ENCODE data around the gene PYROXD2. TPM values are rescaled to one million over a fixed set of nuclear protein-coding genes. Genes with fewer than 3 reads are reported as not detected.

PYROXD2 gene
- total RNA-seq, 1 donor from 2014 or later, result 2.9 TPM

DNA sequence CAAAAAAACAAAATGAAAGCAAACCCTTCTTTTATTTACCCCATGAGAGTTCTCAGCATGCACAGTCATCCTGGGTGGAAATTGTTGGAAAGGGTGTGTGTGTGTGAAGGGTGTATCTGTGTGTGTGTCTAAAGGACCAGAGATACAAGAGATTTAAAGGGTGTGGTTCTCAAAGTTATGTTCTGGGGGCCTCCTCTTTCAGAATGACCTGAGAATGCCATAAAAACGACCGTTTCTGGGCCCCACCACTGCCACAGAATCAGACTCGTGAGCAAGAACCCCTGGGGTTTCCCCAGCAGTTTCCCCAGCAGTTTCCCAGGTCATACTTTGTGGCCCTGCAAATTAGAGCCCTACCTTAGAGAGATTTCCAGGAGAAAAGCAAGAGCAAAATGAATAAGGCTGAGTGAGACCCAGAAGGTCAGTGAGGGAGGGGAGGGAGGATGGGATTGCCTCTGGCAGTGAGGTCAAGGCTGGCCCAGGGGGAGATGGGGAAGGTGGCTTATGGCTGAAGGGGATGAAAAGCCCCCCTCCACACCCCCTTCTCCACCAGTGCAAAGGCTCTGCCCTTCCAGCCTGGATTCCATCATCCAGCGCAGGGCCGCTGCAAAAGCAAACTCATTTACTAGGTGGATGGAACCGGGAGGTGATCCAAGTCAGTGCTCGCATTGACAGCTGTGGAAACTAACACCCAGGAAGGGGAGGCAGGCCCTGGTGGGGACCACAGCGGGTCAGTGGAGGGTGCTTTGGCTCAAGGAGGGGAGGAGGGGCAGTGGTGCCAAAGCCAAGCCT lies 10.2 kb downstream of the PYROXD2 start:
- H3K36me3 Mint-ChIP-seq (ENCODE audit: low read depth), result no peaks in the 10 kb centered on the region

DNA sequence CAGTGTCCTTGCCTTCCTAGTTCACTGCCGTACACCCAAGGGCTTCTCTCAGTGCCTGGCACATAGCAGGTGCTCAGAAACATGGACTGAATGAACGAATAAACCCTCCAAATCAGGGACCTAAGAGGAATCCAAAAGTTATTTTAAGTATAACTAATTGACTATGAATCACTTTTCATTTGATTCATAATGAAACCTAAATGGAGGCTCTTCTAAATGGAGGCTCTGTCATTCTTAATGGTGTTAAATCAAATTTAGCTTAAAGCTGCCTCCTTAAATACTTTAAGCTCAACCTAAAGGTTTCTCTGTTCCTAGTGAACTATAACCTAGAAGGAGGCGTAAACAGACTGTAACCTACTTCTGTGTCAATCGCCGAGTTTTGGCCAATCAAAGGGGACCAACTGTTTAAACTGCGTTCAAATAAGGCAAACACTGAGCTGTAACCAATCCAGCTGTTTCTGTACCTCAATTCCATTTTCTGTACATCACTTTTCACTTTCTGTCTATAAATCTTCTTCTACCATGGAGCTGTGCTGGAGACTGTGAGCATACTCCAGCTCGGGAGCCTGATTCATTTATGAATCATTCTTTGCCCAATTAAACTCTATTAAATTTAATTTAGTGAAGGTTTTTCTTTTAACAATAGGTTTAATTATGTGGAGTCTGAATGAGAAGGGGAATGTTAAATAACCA lies 11.0 kb downstream of the PYROXD2 start:
- Mint-ChIP-seq H3K4me3 (no peak overlapping the region), H3K27me3 (ENCODE audit: insufficient read depth) (no peaks in the 10 kb centered on the region)

More for the DNA sequence above, 10.2 kb downstream of the PYROXD2 start:
- Mint-ChIP-seq H3K27me3 (ENCODE audit: insufficient read depth) (no peaks in the 10 kb centered on the region), H3K4me3 (peak overlapping the region; percentile 28), H3K27ac (no peak overlapping the region), H3K9me3 (no peaks in the 10 kb centered on the region), H3K4me1 (ENCODE audit: low read depth) (peaks cover 17% of the 10 kb centered on the region)
- intact Hi-C loops (cut with micrococcal nuclease), result no loop called here
- no peak for DNase-seq (ENCODE audit: low spot score)

DNA sequence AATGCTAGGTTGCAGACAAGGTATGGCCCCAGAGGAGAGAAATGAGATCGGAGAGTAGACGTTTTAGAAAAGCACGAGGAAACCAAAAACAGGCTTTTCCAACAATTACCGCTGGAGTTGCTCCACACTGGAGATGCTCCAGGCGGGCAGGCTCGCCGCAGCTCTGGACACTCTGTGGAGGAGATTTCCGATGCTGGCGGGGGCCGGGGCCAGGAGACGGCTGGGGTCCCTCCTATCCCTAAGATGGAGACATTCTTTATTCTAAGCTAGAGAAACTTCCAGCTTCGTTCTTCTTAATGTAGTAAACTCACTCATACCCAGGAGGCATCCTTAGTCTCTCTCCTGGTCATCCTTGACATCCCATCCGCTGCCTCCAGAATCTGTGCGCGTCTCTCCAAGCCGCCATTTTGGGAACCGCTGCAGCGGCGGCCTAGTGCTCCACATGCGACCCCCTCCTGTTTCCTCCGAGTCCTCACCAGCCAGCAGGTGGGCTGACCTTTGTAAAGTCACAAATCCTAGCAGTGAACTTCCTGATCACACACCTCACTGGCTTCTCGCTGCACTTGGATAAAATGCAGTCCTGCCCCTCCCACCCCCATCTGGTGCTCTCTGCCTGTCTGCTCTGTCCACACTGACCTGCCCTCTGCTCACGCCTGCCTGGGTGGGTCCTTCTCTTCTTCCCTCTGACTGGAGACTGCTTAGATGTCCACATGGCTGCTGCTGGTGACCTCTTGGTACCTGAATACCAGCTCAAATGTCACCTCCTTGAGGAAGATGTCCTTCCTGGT lies 11.9 kb downstream of the PYROXD2 start:
- no peak for DNase-seq (ENCODE audit: low spot score)
- H3K4me1 Mint-ChIP-seq (ENCODE audit: low read depth), result peaks cover 17% of the 10 kb centered on the region
- H3K27ac Mint-ChIP-seq, result no peak overlapping the region
- H3K36me3 Mint-ChIP-seq (ENCODE audit: low read depth), result no peaks in the 10 kb centered on the region
- H3K27me3 Mint-ChIP-seq (ENCODE audit: insufficient read depth), result no peaks in the 10 kb centered on the region
- H3K4me3 Mint-ChIP-seq, result no peak overlapping the region
- intact Hi-C loops (cut with micrococcal nuclease), result no loop called here
- no peaks in the 10 kb centered on the region for H3K9me3 Mint-ChIP-seq

More for the DNA sequence above, 11.0 kb downstream of the PYROXD2 start:
- H3K27ac Mint-ChIP-seq, result no peak overlapping the region
- peaks cover 17% of the 10 kb centered on the region for H3K4me1 Mint-ChIP-seq (ENCODE audit: low read depth)
- intact Hi-C loops (cut with micrococcal nuclease), result no loop called here
- no peaks in the 10 kb centered on the region for H3K36me3 Mint-ChIP-seq (ENCODE audit: low read depth)
- no peaks in the 10 kb centered on the region for H3K9me3 Mint-ChIP-seq
- DNase-seq (ENCODE audit: low spot score), result no peak

DNA sequence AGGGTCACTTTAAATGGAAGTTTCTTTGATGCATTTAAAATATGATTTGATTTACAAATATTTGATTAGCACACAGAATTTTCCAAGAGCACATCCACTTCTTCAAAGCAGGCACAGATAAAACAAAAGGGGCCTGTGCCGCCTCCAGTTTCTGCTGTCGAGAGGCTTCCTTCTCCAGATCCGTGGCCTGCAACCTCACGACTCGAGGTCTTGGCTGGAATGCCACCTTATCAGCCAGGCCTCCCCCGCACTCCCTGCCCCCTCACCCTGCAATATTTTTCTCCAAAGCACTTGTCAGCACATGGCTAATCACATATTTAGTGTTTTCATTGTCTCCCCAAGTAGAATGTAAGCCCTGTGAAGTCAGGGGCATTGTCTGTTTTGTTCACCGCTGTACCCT lies 12.5 kb downstream of the PYROXD2 start:
- Mint-ChIP-seq H3K36me3 (ENCODE audit: low read depth) (no peaks in the 10 kb centered on the region), H3K27me3 (ENCODE audit: insufficient read depth) (no peaks in the 10 kb centered on the region), H3K4me3 (no peak overlapping the region), H3K9me3 (no peaks in the 10 kb centered on the region), H3K27ac (no peak overlapping the region), H3K4me1 (ENCODE audit: low read depth) (peaks cover 17% of the 10 kb centered on the region)
- no peak for DNase-seq (ENCODE audit: low spot score)
- intact Hi-C loops (cut with micrococcal nuclease), result no loop called here

DNA sequence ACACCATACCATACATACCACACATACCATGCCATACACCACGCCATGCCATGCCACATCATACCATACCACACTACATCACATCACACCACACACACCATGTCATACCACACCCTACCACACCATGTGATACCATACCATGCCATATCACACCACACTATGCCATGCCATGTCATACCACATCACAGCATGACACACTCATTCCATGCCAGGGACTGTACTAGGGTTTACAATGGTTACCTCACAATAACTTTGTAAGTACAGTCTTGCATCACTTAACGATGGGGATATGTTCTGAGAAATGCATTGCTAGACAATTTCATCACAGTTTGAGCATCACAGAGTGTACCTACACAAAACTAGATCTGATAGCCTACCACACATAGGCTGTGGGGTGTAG lies 14.5 kb downstream of the PYROXD2 start:
- no peaks in the 10 kb centered on the region for H3K36me3 Mint-ChIP-seq (ENCODE audit: low read depth)
- no peak overlapping the region for H3K4me3 Mint-ChIP-seq
- intact Hi-C loops (cut with micrococcal nuclease), result no loop called here
- H3K27ac Mint-ChIP-seq, result no peak overlapping the region
- no peaks in the 10 kb centered on the region for H3K27me3 Mint-ChIP-seq (ENCODE audit: insufficient read depth)
- no peak for DNase-seq (ENCODE audit: low spot score)
- peaks cover 17% of the 10 kb centered on the region for H3K4me1 Mint-ChIP-seq (ENCODE audit: low read depth)
- no peaks in the 10 kb centered on the region for H3K9me3 Mint-ChIP-seq

DNA sequence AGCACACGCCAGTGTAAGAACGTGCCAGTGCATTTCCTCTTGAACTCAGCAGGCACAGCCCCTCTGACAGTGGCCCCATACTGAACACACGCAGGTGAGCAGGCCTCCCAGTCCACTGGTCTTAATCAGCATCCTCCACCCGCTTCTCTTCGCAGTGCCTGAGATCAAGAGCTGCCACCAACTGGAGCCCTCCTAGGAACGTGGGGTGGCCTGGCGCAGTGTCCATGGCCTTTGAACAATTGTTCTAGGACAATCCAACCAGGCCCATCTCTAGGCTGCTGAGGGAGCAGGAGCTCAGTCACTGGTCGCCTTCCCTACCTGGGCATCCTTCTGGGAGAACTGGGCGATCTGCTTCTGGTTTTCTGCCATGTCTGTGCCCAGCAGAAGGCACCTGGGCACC lies 15.2 kb downstream of the PYROXD2 start:
- no peak overlapping the region for H3K4me3 Mint-ChIP-seq
- H3K27me3 Mint-ChIP-seq (ENCODE audit: insufficient read depth), result no peaks in the 10 kb centered on the region
- intact Hi-C loops (cut with micrococcal nuclease), result no loop called here
- H3K4me1 Mint-ChIP-seq (ENCODE audit: low read depth), result peaks cover 14% of the 10 kb centered on the region
- H3K9me3 Mint-ChIP-seq, result no peaks in the 10 kb centered on the region
- no peak for DNase-seq (ENCODE audit: low spot score)
- H3K36me3 Mint-ChIP-seq (ENCODE audit: low read depth), result no peaks in the 10 kb centered on the region
- H3K27ac Mint-ChIP-seq, result no peak overlapping the region

DNA sequence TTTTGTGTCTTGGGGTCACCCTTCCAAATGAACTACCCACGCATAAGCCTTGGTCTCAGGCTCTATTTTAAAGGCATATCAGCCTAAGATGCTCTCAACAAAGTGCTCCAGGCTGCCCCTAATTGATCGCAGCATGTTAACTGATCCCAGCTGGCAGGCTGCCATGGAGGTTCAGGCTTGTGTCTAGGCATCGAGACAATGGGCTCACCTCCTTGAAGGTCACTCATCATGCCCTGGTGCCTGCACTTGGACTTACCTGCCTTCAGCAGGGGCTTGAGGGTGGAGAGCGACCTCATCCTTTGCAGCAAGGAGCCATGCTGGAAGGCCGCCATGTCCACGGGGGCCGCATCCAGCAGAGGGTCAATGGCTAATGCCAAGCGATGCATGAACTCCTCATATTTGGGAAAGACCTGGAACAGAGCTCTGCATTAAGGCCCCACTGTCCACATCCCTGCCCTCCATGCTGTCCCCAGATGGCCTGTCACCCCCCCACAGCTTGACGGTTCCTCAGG lies 17.8 kb downstream of the PYROXD2 start:
- Mint-ChIP-seq H3K36me3 (ENCODE audit: low read depth) (no peaks in the 10 kb centered on the region), H3K4me1 (ENCODE audit: low read depth) (no peaks in the 10 kb centered on the region), H3K9me3 (no peaks in the 10 kb centered on the region), H3K4me3 (no peak overlapping the region), H3K27me3 (ENCODE audit: insufficient read depth) (no peaks in the 10 kb centered on the region), H3K27ac (no peak overlapping the region)
- no peak for DNase-seq (ENCODE audit: low spot score)
- intact Hi-C loops (cut with micrococcal nuclease), result no loop called here

DNA sequence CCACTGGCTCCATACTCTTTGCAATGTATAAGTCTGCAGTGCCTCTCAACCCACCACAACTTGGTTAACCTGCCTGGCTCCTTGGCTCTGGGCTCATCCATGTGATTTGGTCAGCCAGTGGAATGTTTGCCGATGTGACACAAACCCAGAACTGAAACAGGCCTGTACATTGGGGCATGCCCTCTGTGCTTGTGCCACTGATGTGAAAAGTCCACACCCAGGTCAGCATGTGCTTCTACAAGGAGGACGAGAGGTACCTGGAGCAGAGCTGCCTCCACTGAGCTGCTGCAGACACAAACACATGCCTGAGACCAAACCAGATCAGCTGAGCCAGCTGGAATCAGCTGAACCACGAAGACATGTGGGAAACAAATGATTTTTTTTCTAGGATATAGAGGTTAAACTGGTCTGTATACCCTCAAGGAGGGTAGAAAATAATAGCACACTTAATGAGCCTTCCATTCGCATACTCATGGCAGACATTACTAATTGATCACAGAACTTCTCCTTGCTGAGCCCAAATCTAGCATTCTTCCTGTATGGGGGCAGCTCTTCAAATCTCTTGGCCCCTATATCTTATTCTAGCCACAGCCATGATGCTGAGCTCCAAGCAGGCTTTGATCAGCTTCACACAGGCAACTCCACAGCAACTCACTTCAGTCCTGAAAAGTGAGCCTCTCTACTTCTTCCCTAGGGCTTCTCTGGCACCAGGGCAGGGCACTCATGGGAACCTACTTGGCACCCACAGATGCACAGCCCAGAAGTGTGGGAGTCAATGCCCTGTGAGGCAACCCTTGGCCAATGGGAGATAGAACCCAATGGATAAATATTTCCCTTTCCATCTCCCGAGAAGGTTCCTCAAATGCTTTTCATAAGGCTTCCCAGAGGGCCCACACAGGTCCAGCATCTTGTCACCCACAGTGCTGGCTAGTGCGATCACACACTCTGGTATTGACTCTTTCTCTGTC lies 18.6 kb downstream of the PYROXD2 start:
- Mint-ChIP-seq H3K4me3 (no peak overlapping the region), H3K9me3 (no peaks in the 10 kb centered on the region), H3K27ac (no peak overlapping the region), H3K4me1 (ENCODE audit: low read depth) (peaks cover 3% of the 10 kb centered on the region), H3K27me3 (ENCODE audit: insufficient read depth) (no peaks in the 10 kb centered on the region), H3K36me3 (ENCODE audit: low read depth) (no peaks in the 10 kb centered on the region)
- DNase-seq (ENCODE audit: low spot score), result no peak
- intact Hi-C loops (cut with micrococcal nuclease), result no loop called here

DNA sequence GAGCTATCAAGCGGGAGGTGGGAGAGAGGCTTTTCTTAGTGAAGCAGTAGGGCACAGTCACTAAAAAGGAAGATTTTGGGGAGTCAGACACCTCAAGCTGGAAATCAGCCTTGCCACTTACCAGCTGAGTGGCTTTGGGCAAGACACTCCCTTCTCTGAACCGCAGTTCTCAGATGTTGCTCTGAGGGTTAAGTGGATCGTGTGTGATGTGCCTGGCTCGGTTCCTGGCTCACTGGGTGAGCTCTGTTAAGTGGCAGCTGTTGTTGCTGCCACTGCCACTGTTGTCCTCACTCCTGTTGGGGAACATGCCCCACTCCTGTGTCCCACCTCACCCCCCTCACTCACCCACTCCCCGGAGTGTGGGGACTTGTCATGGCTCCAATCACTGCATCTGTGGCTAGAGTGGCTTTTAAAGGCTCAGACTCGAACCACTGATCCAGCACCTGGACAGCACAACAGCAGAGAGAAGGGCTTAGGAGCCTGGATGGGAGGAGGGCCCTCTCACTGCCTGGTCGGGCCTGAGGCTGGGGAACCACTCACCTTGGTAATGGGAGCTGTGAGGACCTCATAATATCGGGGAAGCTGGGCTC lies 20.0 kb downstream of the PYROXD2 start:
- H3K27ac Mint-ChIP-seq, result no peak overlapping the region
- H3K27me3 Mint-ChIP-seq (ENCODE audit: insufficient read depth), result no peaks in the 10 kb centered on the region
- DNase-seq (ENCODE audit: low spot score), result no peak
- H3K9me3 Mint-ChIP-seq, result no peaks in the 10 kb centered on the region
- no peak overlapping the region for H3K4me3 Mint-ChIP-seq
- intact Hi-C loops (cut with micrococcal nuclease), result no loop called here
- peaks cover 9% of the 10 kb centered on the region for H3K4me1 Mint-ChIP-seq (ENCODE audit: low read depth)
- H3K36me3 Mint-ChIP-seq (ENCODE audit: low read depth), result no peaks in the 10 kb centered on the region

DNA sequence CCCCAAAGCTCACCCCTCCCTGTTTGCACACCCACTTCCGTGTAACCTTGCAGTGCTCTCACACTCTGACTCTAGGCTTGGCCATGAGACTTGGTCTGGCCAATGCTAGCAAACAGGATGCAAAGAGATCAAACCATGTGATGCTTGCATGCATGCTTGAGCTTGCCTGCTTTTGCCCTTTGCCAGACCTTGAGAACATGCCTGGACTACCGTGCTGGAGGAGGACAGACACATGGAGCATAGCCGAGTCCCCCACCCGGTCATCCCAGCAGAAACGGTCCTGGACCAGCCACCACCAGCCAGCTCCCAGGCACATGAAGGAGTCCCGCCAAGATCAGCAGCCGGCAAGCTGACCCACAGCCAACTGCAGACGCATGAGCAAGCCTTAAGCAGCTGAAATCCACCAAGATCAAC lies 23.4 kb downstream of the PYROXD2 start:
- Mint-ChIP-seq H3K4me3 (no peak overlapping the region), H3K27me3 (ENCODE audit: insufficient read depth) (no peaks in the 10 kb centered on the region), H3K36me3 (ENCODE audit: low read depth) (no peaks in the 10 kb centered on the region), H3K9me3 (no peaks in the 10 kb centered on the region), H3K27ac (no peak overlapping the region), H3K4me1 (ENCODE audit: low read depth) (peaks cover 9% of the 10 kb centered on the region)
- DNase-seq (ENCODE audit: low spot score), result no peak
- intact Hi-C loops (cut with micrococcal nuclease), result no loop called here

DNA sequence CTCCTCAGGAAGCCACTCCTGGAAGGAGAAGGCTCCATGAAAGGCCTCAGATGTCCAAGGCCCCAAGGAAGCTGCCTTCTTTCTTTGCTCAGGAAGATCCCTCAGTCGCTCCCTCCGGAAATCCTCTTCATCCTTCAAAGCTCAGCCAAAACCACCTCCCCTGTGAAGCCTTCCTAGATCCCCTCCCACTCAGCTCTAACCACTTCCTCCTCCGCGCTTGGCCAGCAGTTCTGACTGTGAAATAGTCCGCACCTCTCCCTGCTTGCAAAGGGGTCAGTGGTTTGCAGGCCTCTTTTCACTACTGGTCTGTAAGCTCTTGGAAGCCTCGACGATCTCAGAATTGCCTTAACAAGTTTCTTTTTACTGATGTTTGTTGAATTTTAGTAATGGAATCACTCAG lies 23.9 kb downstream of the PYROXD2 start:
- H3K27ac Mint-ChIP-seq, result no peak overlapping the region
- H3K9me3 Mint-ChIP-seq, result no peaks in the 10 kb centered on the region
- H3K27me3 Mint-ChIP-seq (ENCODE audit: insufficient read depth), result no peaks in the 10 kb centered on the region
- intact Hi-C loops (cut with micrococcal nuclease), result no loop called here
- H3K4me3 Mint-ChIP-seq, result no peak overlapping the region
- H3K36me3 Mint-ChIP-seq (ENCODE audit: low read depth), result no peaks in the 10 kb centered on the region
- no peak for DNase-seq (ENCODE audit: low spot score)
- peaks cover 9% of the 10 kb centered on the region for H3K4me1 Mint-ChIP-seq (ENCODE audit: low read depth)

DNA sequence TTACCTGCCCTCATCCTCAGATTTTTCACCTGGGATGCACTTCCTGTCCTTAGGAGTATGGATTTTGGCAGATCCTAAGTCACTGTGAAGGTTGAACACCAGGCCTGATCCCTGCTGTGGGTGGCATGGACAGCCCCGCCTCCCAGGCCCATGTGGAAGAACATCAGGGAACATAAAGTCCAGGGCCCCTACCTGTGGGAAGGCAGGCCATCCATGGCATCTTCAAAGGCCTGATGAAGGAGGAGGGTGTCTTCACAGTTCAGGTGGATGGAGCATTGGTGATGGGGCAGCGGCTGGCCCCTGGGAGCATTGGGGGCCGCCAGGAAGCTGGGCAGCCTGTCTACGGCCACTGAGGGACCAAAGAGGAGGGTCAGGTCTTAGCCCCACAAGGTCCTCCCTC lies 24.6 kb downstream of the PYROXD2 start:
- Mint-ChIP-seq H3K27ac (no peak overlapping the region), H3K36me3 (ENCODE audit: low read depth) (no peaks in the 10 kb centered on the region), H3K4me3 (no peak overlapping the region), H3K9me3 (no peaks in the 10 kb centered on the region), H3K4me1 (ENCODE audit: low read depth) (peaks cover 9% of the 10 kb centered on the region), H3K27me3 (ENCODE audit: insufficient read depth) (no peaks in the 10 kb centered on the region)
- no peak for DNase-seq (ENCODE audit: low spot score)
- intact Hi-C loops (cut with micrococcal nuclease), result no loop called here

Measured in activated T-helper 1 cell treated with anti-CD3 and anti-CD28 coated beads, Interleukin-12 subunit alpha, Interleukin-12 subunit beta, Interleukin-2, Interleukin-4 antibody, amounts not matched to agents 30 ng/mL and 10 ng/mL and 1 ng/mL, durations not matched to agents 14 hours and 24 hours and 36 hours (primary cell).